Adipocyte (in vitro differentiated cells): ENCODE data around the gene ACO1.
A peak's percentile ranks its signal among the peaks of the same experiment; 100 is the strongest.

ENCODE experiments used
- DNase-seq: peaks from one replicate; pipeline ENCODE4 v3.0.0-alpha.2; 2015; ENCODE audit warnings: low read depth
- H3K27me3 ChIP-seq: replicated peaks from 2 replicates; pipeline ENCODE4 v1.7.0; 2013; ENCODE audit warnings: mild to moderate bottlenecking, low read length, moderate library complexity; ENCODE audit not compliant: control insufficient read depth, insufficient read depth
- H3K36me3 ChIP-seq: 2 replicates; pipeline ENCODE4 v1.7.0; 2013; ENCODE audit warnings: low read length, mild to moderate bottlenecking, moderate library complexity; ENCODE audit not compliant: control insufficient read depth, insufficient read depth, severe bottlenecking
- H3K4me1 ChIP-seq: 2 replicates; pipeline ENCODE4 v1.7.0; 2013; ENCODE audit warnings: mild to moderate bottlenecking, low read length, moderate library complexity; ENCODE audit not compliant: control insufficient read depth, insufficient read depth
- H3K4me3 ChIP-seq: 2 replicates; pipeline ENCODE4 v1.7.0; 2013; ENCODE audit warnings: mild to moderate bottlenecking, low read length, moderate library complexity
- H3K9ac ChIP-seq: 2 replicates; pipeline ENCODE4 v1.7.0; 2013; ENCODE audit warnings: mild to moderate bottlenecking, low read length, moderate library complexity
- H3K9me3 ChIP-seq: 2 replicates; pipeline ENCODE4 v1.7.0; 2013; ENCODE audit warnings: mild to moderate bottlenecking, low read length, moderate library complexity; ENCODE audit not compliant: control insufficient read depth

The ACO1 gene

GRCh38 chr9:32424616-32425015 lies 40.2 kb downstream of the ACO1 start:
- H3K36me3 ChIP-seq: peaks cover 98% of the 10 kb centered on the region
- no peak overlapping the region for H3K4me3 ChIP-seq
- no peak for DNase-seq
- no peaks in the 10 kb centered on the region for H3K9me3 ChIP-seq
- H3K4me1 ChIP-seq: peaks cover 33% of the 10 kb centered on the region
- H3K27me3 ChIP-seq: no peaks in the 10 kb centered on the region
- no peak overlapping the region for H3K9ac ChIP-seq

- peak; percentile 73 for DNase-seq
- Histone ChIP-seq H3K27me3 (no peaks in the 10 kb centered on the region), H3K9me3 (no peaks in the 10 kb centered on the region), H3K36me3 (peaks cover 98% of the 10 kb centered on the region), H3K9ac (peak overlapping the region; percentile 66), H3K4me3 (no peak overlapping the region), H3K4me1 (peaks cover 49% of the 10 kb centered on the region)
These were observed 42.0 kb downstream of the ACO1 start for GRCh38 chr9:32426278-32426939.

DNA sequence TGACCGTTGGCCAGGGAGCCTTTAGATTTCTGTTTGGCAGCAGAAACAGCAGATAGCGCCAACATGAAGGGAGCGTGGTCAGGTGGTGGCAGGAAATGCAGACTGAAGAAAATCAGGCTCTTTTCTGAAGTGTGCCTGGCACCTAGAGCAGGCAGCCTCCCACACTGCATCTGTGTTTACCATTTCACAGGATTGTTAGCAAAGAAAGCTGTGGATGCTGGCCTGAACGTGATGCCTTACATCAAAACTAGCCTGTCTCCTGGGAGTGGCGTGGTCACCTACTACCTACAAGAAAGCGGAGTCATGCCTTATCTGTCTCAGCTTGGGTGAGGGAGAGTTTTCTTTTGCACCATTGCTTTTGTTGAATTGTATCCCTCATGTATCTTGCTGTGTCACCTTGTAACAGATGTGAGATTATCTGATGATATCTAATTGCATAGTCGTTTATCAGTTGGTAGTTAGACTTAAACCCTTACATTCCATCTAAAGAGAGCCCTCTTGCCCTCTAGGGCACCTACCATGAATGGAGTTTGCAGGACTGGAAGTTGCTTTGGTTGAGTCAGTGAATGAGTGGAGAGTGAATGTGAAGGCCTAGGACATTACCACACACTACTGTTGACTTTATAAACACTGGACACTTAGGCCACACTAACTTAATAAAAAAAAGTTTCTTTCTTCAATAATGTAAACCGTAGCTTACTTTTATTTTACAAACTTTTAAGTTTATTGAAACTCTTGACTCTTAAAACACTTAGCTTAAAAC lies 42.8 kb downstream of the ACO1 start:
- DNase-seq: peak; percentile 24
- H3K27me3 ChIP-seq: no peaks in the 10 kb centered on the region
- no peak overlapping the region for H3K4me3 ChIP-seq
- peaks cover 55% of the 10 kb centered on the region for H3K4me1 ChIP-seq
- peak overlapping the region; percentile 25 for H3K9ac ChIP-seq
- no peaks in the 10 kb centered on the region for H3K9me3 ChIP-seq
- peaks cover 98% of the 10 kb centered on the region for H3K36me3 ChIP-seq

DNA sequence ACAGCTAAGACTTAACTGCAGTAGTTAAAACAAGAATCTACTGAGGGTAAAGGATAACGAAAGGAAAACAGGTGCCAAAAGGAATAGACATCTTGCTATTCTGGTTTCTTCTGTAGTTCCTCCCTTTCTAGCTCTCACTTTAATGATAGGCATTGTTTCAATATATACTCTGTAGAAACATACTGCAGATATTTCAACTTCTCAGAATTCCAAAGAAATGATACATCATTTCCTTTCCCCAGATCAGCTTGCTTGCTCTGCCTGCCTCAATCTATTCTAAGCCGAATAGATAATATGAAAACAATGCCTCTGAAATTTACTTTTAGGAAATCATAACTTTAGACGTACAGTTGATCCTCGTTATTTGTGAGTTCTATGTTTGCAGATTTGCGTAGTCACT lies 46.3 kb downstream of the ACO1 start:
- DNase-seq: peak; percentile 76
- Histone ChIP-seq H3K4me1 (peaks cover 47% of the 10 kb centered on the region), H3K9me3 (no peaks in the 10 kb centered on the region), H3K36me3 (peaks cover 98% of the 10 kb centered on the region), H3K9ac (peak overlapping the region; percentile 40), H3K27me3 (no peaks in the 10 kb centered on the region), H3K4me3 (peak overlapping the region; percentile 14)

GRCh38 chr9:32431196-32431595 lies 46.8 kb downstream of the ACO1 start:
- Histone ChIP-seq H3K36me3 (peaks cover 98% of the 10 kb centered on the region), H3K9ac (peak overlapping the region; percentile 40), H3K4me3 (peak overlapping the region; percentile 14), H3K9me3 (no peaks in the 10 kb centered on the region), H3K4me1 (peaks cover 43% of the 10 kb centered on the region), H3K27me3 (no peaks in the 10 kb centered on the region)
- DNase-seq: peak; percentile 3

DNA sequence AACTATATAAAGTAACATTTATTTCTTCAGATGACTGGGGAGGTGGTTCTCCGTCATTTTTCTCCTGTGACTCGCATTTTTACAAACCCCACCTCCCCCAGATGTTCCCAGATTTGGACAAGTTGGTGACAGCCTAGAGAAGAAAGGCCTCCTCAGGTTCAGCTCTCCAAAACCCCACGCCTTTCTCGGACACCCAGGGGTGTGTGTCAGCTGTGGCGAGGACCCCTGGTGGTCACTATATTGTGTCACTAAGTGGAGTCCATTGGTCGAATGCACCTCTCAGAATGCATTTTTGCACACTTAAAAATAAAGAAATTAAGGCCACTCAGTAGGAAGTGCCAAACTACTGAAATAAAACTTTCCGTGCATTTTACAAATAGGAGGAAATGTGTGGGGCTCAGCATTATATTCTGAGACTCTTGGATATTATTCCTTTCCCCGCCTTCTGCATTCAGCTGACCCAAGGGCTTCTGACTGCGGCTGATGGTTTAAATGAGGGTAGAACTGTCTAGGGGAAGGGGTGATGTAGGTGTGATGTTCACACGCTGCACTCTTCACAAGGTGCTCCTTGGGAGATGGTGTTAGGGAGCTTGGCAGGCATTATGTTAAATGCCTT lies 47.6 kb downstream of the ACO1 start:
- H3K9me3 ChIP-seq: no peaks in the 10 kb centered on the region
- H3K9ac ChIP-seq: peak overlapping the region; percentile 40
- H3K27me3 ChIP-seq: no peaks in the 10 kb centered on the region
- peak; percentile 79 for DNase-seq
- H3K36me3 ChIP-seq: peaks cover 99% of the 10 kb centered on the region
- H3K4me1 ChIP-seq: peaks cover 34% of the 10 kb centered on the region
- no peak overlapping the region for H3K4me3 ChIP-seq

- peaks cover 20% of the 10 kb centered on the region for H3K4me1 ChIP-seq
- no peak for DNase-seq
- H3K4me3 ChIP-seq: no peak overlapping the region
- H3K27me3 ChIP-seq: no peaks in the 10 kb centered on the region
- peaks cover 100% of the 10 kb centered on the region for H3K36me3 ChIP-seq
- no peaks in the 10 kb centered on the region for H3K9me3 ChIP-seq
- H3K9ac ChIP-seq: no peak overlapping the region
These were observed 50.4 kb downstream of the ACO1 start for GRCh38 chr9:32434892-32435291.

DNA sequence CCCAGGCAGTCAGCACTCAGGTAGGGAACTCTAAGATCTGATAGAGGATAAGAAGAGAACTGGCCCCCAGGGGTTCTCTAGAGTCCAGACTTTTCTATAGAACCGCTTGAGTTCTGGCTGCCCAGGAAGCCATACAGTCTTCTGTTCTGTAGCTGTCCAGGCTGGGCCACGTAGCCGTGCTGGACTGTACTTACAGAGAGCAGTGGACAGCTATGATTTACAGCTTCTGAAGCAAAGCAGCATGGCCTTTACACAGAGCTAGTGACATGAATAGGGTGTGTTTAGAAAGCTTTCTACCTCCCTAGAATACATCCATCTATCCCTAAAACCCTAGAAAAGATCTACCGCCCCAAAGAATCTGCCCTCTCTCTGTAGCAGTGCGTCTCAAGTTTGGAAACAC lies 57.2 kb downstream of the ACO1 start:
- H3K4me1 ChIP-seq: no peaks in the 10 kb centered on the region
- no peak overlapping the region for H3K4me3 ChIP-seq
- DNase-seq: no peak
- no peak overlapping the region for H3K9ac ChIP-seq
- no peaks in the 10 kb centered on the region for H3K9me3 ChIP-seq
- H3K36me3 ChIP-seq: peaks cover 80% of the 10 kb centered on the region
- no peaks in the 10 kb centered on the region for H3K27me3 ChIP-seq

- H3K9me3 ChIP-seq: no peaks in the 10 kb centered on the region
- H3K27me3 ChIP-seq: no peaks in the 10 kb centered on the region
- no peak overlapping the region for H3K4me3 ChIP-seq
- no peaks in the 10 kb centered on the region for H3K4me1 ChIP-seq
- peaks cover 79% of the 10 kb centered on the region for H3K36me3 ChIP-seq
- no peak for DNase-seq
- H3K9ac ChIP-seq: no peak overlapping the region
These were observed 58.0 kb downstream of the ACO1 start for GRCh38 chr9:32442433-32442832.

- Histone ChIP-seq H3K4me1 (no peaks in the 10 kb centered on the region), H3K36me3 (peaks cover 83% of the 10 kb centered on the region), H3K27me3 (no peaks in the 10 kb centered on the region), H3K9me3 (no peaks in the 10 kb centered on the region), H3K4me3 (no peak overlapping the region), H3K9ac (no peak overlapping the region)
- DNase-seq: no peak
These were observed 65.5 kb downstream of the ACO1 start for GRCh38 chr9:32449969-32450368.

GRCh38 chr9:32454280-32454679 lies 69.8 kb downstream of the ACO1 start:
- no peak for DNase-seq
- H3K9ac ChIP-seq: no peak overlapping the region
- H3K36me3 ChIP-seq: peaks cover 78% of the 10 kb centered on the region
- peaks cover 10% of the 10 kb centered on the region for H3K4me1 ChIP-seq
- H3K27me3 ChIP-seq: no peaks in the 10 kb centered on the region
- no peaks in the 10 kb centered on the region for H3K9me3 ChIP-seq
- H3K4me3 ChIP-seq: no peak overlapping the region
